ENCODE results near the gene NOC2L. TPM values are rescaled to one million over a fixed set of nuclear protein-coding genes. Genes with fewer than 3 reads are reported as not detected.

Gene NOC2L
- total RNA-seq, 2 donors from 2014 or later = 29.5 to 38.8 TPM

DNA sequence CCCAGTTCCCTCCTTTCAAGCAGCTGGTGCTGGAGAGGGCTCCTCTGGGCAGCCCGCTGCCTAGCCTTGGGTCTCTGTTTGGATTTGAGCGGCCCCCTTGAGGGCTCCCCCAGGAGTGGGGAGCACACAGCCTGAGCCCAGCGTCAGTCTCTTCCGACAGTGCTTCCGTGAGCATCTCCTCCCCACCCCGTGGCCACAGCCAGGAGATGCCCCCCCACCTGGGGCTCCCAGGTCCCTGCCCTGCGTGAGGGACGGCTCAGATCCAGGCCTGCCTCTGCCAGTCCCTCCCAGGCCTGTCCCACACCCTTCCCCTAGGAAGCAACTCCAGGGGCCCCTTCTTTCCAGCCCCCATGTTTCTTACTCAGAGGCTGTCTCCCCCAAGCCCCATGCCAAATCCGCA is 31.8 kb downstream of the NOC2L start:
- TF ChIP-seq CTCF (IDR thresholded peaks at IDR 0.05) = no peak
- Histone ChIP-seq H3K4me3 (no peak overlapping the region), H3K27ac (no peak overlapping the region), H3K4me1 (peaks cover 0 to 28% of the 10 kb centered on the region in 2 donors), H3K27me3 (no peaks in the 10 kb centered on the region), H3K9me3 (no peaks in the 10 kb centered on the region), H3K36me3 (no peaks in the 10 kb centered on the region)
- DNase-seq (ENCODE audit: low spot score) = no peak

- Histone ChIP-seq H3K36me3 (no peaks in the 10 kb centered on the region), H3K27me3 (no peaks in the 10 kb centered on the region), H3K9me3 (no peaks in the 10 kb centered on the region), H3K4me1 (peaks cover 0 to 36% of the 10 kb centered on the region in 2 donors), H3K4me3 (peak overlapping the region; percentile 37 to 53), H3K27ac (no peak overlapping the region)
- DNase-seq (ENCODE audit: low spot score) = no peak
- TF ChIP-seq CTCF (IDR thresholded peaks at IDR 0.05) = no peak
These were observed 33.3 kb downstream of the NOC2L start for GRCh38 chr1:925561-926421.

DNA sequence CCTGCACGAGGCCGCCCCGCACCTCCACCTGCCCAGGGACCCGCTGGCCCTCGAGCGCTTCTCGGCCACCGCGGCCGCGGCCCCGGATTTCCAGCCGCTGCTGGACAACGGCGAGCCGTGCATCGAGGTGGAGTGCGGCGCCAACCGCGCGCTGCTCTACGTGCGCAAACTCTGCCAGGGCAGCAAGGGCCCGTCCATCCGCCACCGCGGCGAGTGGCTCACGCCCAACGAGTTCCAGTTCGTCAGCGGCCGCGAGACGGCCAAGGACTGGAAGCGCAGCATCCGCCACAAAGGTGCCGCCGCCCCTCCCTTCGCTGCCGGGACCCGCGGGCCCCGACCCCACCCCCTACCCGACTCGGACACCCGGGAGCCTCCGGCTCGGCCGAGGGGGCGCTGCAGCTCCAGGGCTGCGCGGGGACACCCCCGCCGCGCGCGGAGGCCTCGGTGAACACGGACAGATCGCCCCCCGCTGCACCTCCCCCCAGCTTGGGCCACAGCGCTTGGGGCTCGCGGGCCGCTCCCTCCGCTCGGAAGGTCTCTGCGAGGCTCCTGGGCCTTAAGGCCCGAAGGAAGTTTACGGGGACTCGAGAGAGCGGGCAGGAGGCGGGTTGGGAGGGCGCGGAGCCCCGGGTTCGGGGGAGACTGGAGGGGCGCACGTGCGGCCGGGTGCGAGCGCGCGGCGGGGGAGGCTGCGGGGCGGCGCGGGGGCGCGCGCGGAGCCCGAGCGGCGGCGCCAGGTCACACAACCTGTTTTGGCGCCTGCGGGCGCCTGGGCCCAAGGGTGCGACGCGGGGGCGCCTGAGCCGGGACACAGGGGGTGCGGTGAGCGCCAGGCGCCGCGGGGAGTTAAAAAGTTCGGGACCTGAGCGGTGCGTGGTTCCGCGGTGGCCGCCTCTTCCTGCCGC is 34.1 kb downstream of the NOC2L start:
- Histone ChIP-seq H3K9me3 (no peaks in the 10 kb centered on the region), H3K4me1 (peaks cover 0 to 43% of the 10 kb centered on the region in 2 donors), H3K36me3 (no peaks in the 10 kb centered on the region), H3K4me3 (peak overlapping the region; percentile 37 to 53), H3K27me3 (no peaks in the 10 kb centered on the region), H3K27ac (peak overlapping the region in 1 of 2 donors; percentile 35)
- no peak for DNase-seq (ENCODE audit: low spot score)
- peak in 1 of 2 donors; percentile 20 for TF ChIP-seq CTCF (IDR thresholded peaks at IDR 0.05)

GRCh38 chr1:923991-924655 is 34.9 kb downstream of the NOC2L start:
- DNase-seq (ENCODE audit: low spot score) = no peak
- no peak for TF ChIP-seq CTCF (IDR thresholded peaks at IDR 0.05)
- H3K27me3 ChIP-seq = no peaks in the 10 kb centered on the region
- H3K9me3 ChIP-seq = no peaks in the 10 kb centered on the region
- no peak overlapping the region for H3K27ac ChIP-seq
- H3K4me1 ChIP-seq = peaks cover 0 to 43% of the 10 kb centered on the region in 2 donors
- H3K4me3 ChIP-seq = peak overlapping the region; percentile 37 to 53
- H3K36me3 ChIP-seq = no peaks in the 10 kb centered on the region

DNA sequence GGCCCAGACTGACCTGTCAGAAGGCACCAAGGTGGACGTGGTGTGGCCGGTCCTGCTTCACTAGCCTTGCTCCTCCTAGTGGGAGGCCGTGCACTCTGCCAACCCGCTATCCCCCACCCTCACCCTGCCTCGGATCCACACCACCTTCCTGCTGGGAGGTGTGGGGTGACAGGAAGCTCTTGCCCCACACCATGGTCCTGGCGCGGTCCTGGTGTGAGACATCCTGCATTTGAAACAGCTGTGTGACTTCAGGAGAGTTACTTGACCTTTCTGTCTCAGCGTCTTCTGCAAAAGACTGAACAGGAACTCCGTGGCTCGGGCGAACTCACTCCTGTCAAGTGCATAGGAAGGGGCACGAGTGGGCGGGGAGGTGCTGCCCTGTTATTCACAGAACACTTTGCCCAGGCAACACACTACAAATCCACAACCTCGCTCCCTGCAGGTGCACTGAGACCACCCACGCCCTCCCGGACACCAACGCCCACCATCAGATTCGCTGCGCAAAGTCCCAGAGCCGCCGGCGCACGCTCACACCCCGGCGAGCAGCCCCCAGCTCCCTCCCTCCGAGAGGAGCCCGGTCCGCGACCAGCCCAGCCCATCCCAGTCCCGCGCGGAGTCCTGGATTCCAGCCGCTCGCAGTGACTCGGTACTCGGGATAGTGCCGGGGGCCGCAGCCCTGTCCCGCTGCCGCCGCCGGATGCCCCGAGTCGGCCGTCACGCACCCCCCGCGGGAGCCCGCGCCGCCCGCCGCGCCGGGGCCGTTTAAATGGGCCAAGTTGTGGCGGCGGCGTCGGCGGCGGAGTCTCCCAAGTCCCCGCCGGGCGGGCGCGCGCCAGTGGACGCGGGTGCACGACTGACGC is 35.7 kb downstream of the NOC2L start, which contains the start of gene SAMD11:
TSS of gene SAMD11 (plus strand) at position 793 of the 860 bp plus-strand sequence. CDS start 509 bp downstream, outside the sequence.
- peak; percentile 86 for DNase-seq (ENCODE audit: low spot score)

More for the DNA sequence above, 35.7 kb downstream of the NOC2L start, which contains the start of gene SAMD11:
- H3K4me1 ChIP-seq = peaks cover 0 to 43% of the 10 kb centered on the region in 2 donors
- no peaks in the 10 kb centered on the region for H3K9me3 ChIP-seq
- H3K4me3 ChIP-seq = peak within 1 kb of the TSS; percentile 37 to 53
- H3K36me3 ChIP-seq = no peaks in the 10 kb centered on the region
- H3K27ac ChIP-seq = peak within 1 kb of the TSS; percentile 21 to 23
- no peak for TF ChIP-seq CTCF (IDR thresholded peaks at IDR 0.05)
- H3K27me3 ChIP-seq = no peaks in the 10 kb centered on the region

Measured in right atrium auricular region (tissue), 2 donors.